Endodermal cell (in vitro differentiated cells): ENCODE data around the gene PTPRU. TPM values are rescaled to one million over a fixed set of nuclear protein-coding genes. Genes with fewer than 3 reads are reported as not detected.
A peak's percentile ranks its signal among the peaks of the same experiment; 100 is the strongest.

Source experiments
- DNase-seq: peaks from one replicate; pipeline ENCODE4 v3.0.0-alpha.2; 2017
- H3K27ac ChIP-seq: 2 replicates; pipeline ENCODE4 v1.5.1; 2013; ENCODE audit warnings: mild to moderate bottlenecking, low read depth, low read length, moderate library complexity
- H3K27me3 ChIP-seq: 2 replicates; pipeline ENCODE4 v1.6.1; 2013; ENCODE audit warnings: mild to moderate bottlenecking, low read length, moderate library complexity; ENCODE audit not compliant: insufficient read depth, control insufficient read depth, poor library complexity, severe bottlenecking
- H3K36me3 ChIP-seq: 2 replicates; pipeline ENCODE4 v1.7.0; 2013; ENCODE audit warnings: mild to moderate bottlenecking, low read length, moderate library complexity; ENCODE audit not compliant: control insufficient read depth, insufficient read depth
- H3K4me1 ChIP-seq: one replicate; pipeline ENCODE4 v1.7.0; 2013; ENCODE audit warnings: low read length; ENCODE audit not compliant: control insufficient read depth, insufficient read depth
- H3K4me3 ChIP-seq: 2 replicates; pipeline ENCODE4 v1.5.1; 2013; ENCODE audit warnings: mild to moderate bottlenecking, low read length, moderate library complexity
- H3K9ac ChIP-seq: 2 replicates; pipeline ENCODE4 v1.6.1; 2013; ENCODE audit warnings: mild to moderate bottlenecking, low read length, moderate library complexity; ENCODE audit not compliant: poor library complexity, severe bottlenecking; ENCODE audit errors: extremely low read depth
- H3K9me3 ChIP-seq: 2 replicates; pipeline ENCODE4 v1.6.1; 2013; ENCODE audit warnings: mild to moderate bottlenecking, low read length, moderate library complexity; ENCODE audit not compliant: control insufficient read depth
- H3K27ac Mint-ChIP-seq: 2 replicates; pipeline ENCODE4 v1.8.0; 2020; ENCODE audit warnings: mixed read lengths
- H3K27me3 Mint-ChIP-seq: 2 replicates; pipeline ENCODE4 v1.8.0; 2021; ENCODE audit warnings: mild to moderate bottlenecking, mixed read lengths; ENCODE audit not compliant: insufficient read depth
- H3K36me3 Mint-ChIP-seq: 2 replicates; pipeline ENCODE4 v1.8.0; 2020; ENCODE audit warnings: low read depth, mixed read lengths
- H3K4me1 Mint-ChIP-seq: 2 replicates; pipeline ENCODE4 v1.8.0; 2020; ENCODE audit warnings: mixed read lengths
- H3K4me3 Mint-ChIP-seq: 2 replicates; pipeline ENCODE4 v1.8.0; 2020; ENCODE audit warnings: mild to moderate bottlenecking, moderate library complexity, mixed read lengths
- H3K9me3 Mint-ChIP-seq: 2 replicates; pipeline ENCODE4 v1.8.0; 2020; ENCODE audit warnings: mild to moderate bottlenecking, mixed read lengths
- CTCF ChIP-seq: fragments of 200-600 bp; sonication (generic); conservative IDR thresholded peaks from 2 replicates; pipeline ENCODE4 v1.5.0; 2021; ENCODE audit warnings: antibody characterized with exemption, mild to moderate bottlenecking
- WGBS, 2 experiments: methylation state at CpG; one replicate each; pipeline versions ENCODE4 v1.1.5 to v1.1.7; 2013; ENCODE audit warnings: missing lambda C conversion rate in 2 of 2, mixed read lengths in 1 of 2; ENCODE audit not compliant: insufficient coverage in 1 of 2, insufficient read length in 1 of 2; 5-methylcytosine and 5-hydroxymethylcytosine counted together
- total RNA-seq, 2 donors: library from RNA; stranded (reverse); fragmentation: NEBNext Ultra II Directional in 1 of 2; extraction: Animal tissue kit (Norgen Biotek cat#: 25700) in 1 of 2; gene quantifications; 2 replicates in 1 of 2; 3 replicates in 1 of 2; pipeline ENCODE4 v1.2.1, GENCODE V29; 2021

PTPRU gene
- total RNA-seq, 2 donors from 2014 or later: 49.8 to 73.1 TPM

- peaks cover 39% of the 10 kb centered on the region for H3K36me3 Mint-ChIP-seq
- Histone ChIP-seq H3K27me3 (no peaks in the 10 kb centered on the region), H3K9ac (no peak overlapping the region), H3K4me1 (no peaks in the 10 kb centered on the region), H3K27ac (no peak overlapping the region), H3K36me3 (no peaks in the 10 kb centered on the region), H3K9me3 (no peaks in the 10 kb centered on the region), H3K4me3 (no peak overlapping the region)
- H3K27me3 Mint-ChIP-seq: no peaks in the 10 kb centered on the region
- no peak overlapping the region for H3K27ac Mint-ChIP-seq
- H3K4me3 Mint-ChIP-seq: no peak overlapping the region
- H3K4me1 Mint-ChIP-seq: no peaks in the 10 kb centered on the region
- no peak for TF ChIP-seq CTCF
- DNase-seq: peak; percentile 43
- no peaks in the 10 kb centered on the region for H3K9me3 Mint-ChIP-seq
- WGBS, 2 experiments: 92 to 99% methylated on average over 10 of the region's 10 CpGs
Observed at GRCh38 chr1:29291756-29292155, 55.4 kb downstream of the PTPRU start.

GRCh38 chr1:29292344-29292743, 56.0 kb downstream of the PTPRU start:
- no peak overlapping the region for H3K4me3 Mint-ChIP-seq
- H3K4me1 ChIP-seq: no peaks in the 10 kb centered on the region
- TF ChIP-seq CTCF: no peak
- no peaks in the 10 kb centered on the region for H3K36me3 ChIP-seq
- 90 to 100% methylated on average over 2 to 3 of the region's 3 CpGs for WGBS, 2 experiments
- DNase-seq: no peak
- no peaks in the 10 kb centered on the region for H3K27me3 ChIP-seq
- no peaks in the 10 kb centered on the region for H3K27me3 Mint-ChIP-seq
- no peaks in the 10 kb centered on the region for H3K9me3 Mint-ChIP-seq
- H3K4me3 ChIP-seq: no peak overlapping the region
- no peak overlapping the region for H3K27ac ChIP-seq
- H3K9ac ChIP-seq: no peak overlapping the region
- H3K4me1 Mint-ChIP-seq: peaks cover 1% of the 10 kb centered on the region
- H3K27ac Mint-ChIP-seq: no peak overlapping the region
- no peaks in the 10 kb centered on the region for H3K9me3 ChIP-seq
- H3K36me3 Mint-ChIP-seq: peaks cover 40% of the 10 kb centered on the region

- Mint-ChIP-seq H3K27ac (peak overlapping the region; percentile 29), H3K27me3 (no peaks in the 10 kb centered on the region), H3K4me1 (peaks cover 15% of the 10 kb centered on the region), H3K9me3 (no peaks in the 10 kb centered on the region), H3K4me3 (no peak overlapping the region), H3K36me3 (peaks cover 54% of the 10 kb centered on the region)
- Histone ChIP-seq H3K27ac (no peak overlapping the region), H3K4me1 (peaks cover 4% of the 10 kb centered on the region), H3K9me3 (no peaks in the 10 kb centered on the region), H3K36me3 (no peaks in the 10 kb centered on the region), H3K4me3 (no peak overlapping the region), H3K9ac (no peak overlapping the region), H3K27me3 (no peaks in the 10 kb centered on the region)
- no peak for TF ChIP-seq CTCF
- WGBS, 2 experiments: 88 to 90% methylated on average over 3 to 5 of the region's 5 CpGs
- peak; percentile 59 for DNase-seq
Observed at GRCh38 chr1:29297450-29297849, 61.1 kb downstream of the PTPRU start.
